Stomach (tissue), 9 donors: ENCODE measurements around the gene UBE2N. TPM values are rescaled to one million over a fixed set of nuclear protein-coding genes. Genes with fewer than 3 reads are reported as not detected.

Experiments
- DNase-seq, 2 donors: peaks; one replicate each; pipeline versions ENCODE4 v3.0.0 to v3.0.0-alpha.2; 2013 to 2019
- H3K27ac ChIP-seq, 5 donors: fragments of 200-600 bp in 4 of 5; sonication (generic) in 4 of 5; one replicate each; pipeline ENCODE4 v1.5.1; 2013 to 2019; ENCODE audit warnings: mild to moderate bottlenecking in 1 of 5, moderate library complexity in 1 of 5
- H3K27me3 ChIP-seq, 3 donors: fragments of 200-600 bp; sonication (generic); one replicate each; pipeline ENCODE4 v1.5.1; 2017 to 2019; ENCODE audit warnings: mixed run types in 1 of 3
- H3K36me3 ChIP-seq, 4 donors: fragments of 200-600 bp; sonication (generic); 1 replicate in 3 of 4; 2 replicates in 1 of 4; pipeline ENCODE4 v1.5.1; 2016 to 2019
- H3K4me1 ChIP-seq, 4 donors: fragments of 200-600 bp; sonication (generic); one replicate each; pipeline ENCODE4 v1.5.1; 2016 to 2019
- H3K4me3 ChIP-seq, 4 donors: fragments of 200-600 bp; sonication (generic) in 3 of 4; one replicate each; pipeline ENCODE4 v1.5.1; 2016 to 2019; ENCODE audit warnings: mild to moderate bottlenecking in 1 of 4
- H3K9me3 ChIP-seq, 4 donors: fragments of 200-600 bp; sonication (generic); one replicate each; pipeline ENCODE4 v1.5.1; 2016 to 2019
- CTCF ChIP-seq, 7 experiments: fragments of 450-650 bp in 4 of 7; fragments of 200-600 bp in 3 of 7; sonication (generic) in 3 of 7; IDR thresholded peaks; one replicate each; pipeline ENCODE4 v1.5.1; 2016 to 2019; ENCODE audit warnings: antibody characterized with exemption in 7 of 7, control low read depth in 2 of 7, mild to moderate bottlenecking in 1 of 7
- EP300 ChIP-seq: sonication (generic); formaldehyde crosslinking; IDR thresholded peaks from one replicate; pipeline ENCODE4 v1.6.1; 2017; ENCODE audit warnings: antibody characterized with exemption
- POLR2A ChIP-seq, 4 donors: fragments of 450-650 bp; IDR thresholded peaks; one replicate each; pipeline ENCODE4 v1.6.1; 2016; ENCODE audit warnings: antibody characterized with exemption in 4 of 4, control low read depth in 2 of 4, mild to moderate bottlenecking in 1 of 4, moderate library complexity in 1 of 4
- POLR2AphosphoS5 ChIP-seq, 3 donors: sonication (generic); formaldehyde crosslinking; IDR thresholded peaks; one replicate each; pipeline ENCODE4 v1.6.1; 2016; ENCODE audit warnings: antibody characterized with exemption in 3 of 3
- WGBS, 5 donors: extraction: QIAGEN DNeasy Blood & Tissue Kit in 3 of 5; methylation state at CpG; one replicate each; pipeline versions ENCODE4 v1.1.5 to v1.1.7; 2013 to 2018; 5-methylcytosine and 5-hydroxymethylcytosine counted together
- intact Hi-C: fragments of 100-400 bp; cut with DNase I; formaldehyde crosslinking; loops from one replicate; pipeline ENCODE4 v1.15.1; 2023; ENCODE audit warnings: low total_unique reads
- polyA plus RNA-seq, 3 donors: library from polyadenylated mRNA; stranded (reverse); fragments of 200-250 nt; gene quantifications; one replicate each; pipeline ENCODE4 v1.2.3, GENCODE V29; 2013
- total RNA-seq, 5 donors: library from RNA; depleted of rRNA; stranded (reverse); fragments of >200 nt; gene quantifications; one replicate each; pipeline versions ENCODE4 v1.1.0 to v1.2.3, GENCODE V29; 2014 to 2016
- donor health status: healthy with polysubstance abuse.
- donor health status: Bipolar disorder and iron deficiency.
- donor health status: healthy.

The UBE2N gene
- total and polyA plus RNA-seq, 8 donors = 6.1 to 65.7 (median 33.9) TPM

- TF ChIP-seq CTCF (IDR thresholded peaks at IDR 0.05) (no peak), POLR2AphosphoS5 (IDR thresholded peaks at IDR 0.05) (no peak), EP300 (no peak), POLR2A (IDR thresholded peaks at IDR 0.05) (no peak)
Observed at GRCh38 chr12:93460902-93461301, 19.2 kb upstream of the UBE2N start.

GRCh38 chr12:93460003-93460402 is 18.3 kb upstream of the UBE2N start:
- Histone ChIP-seq H3K4me3 (no peak overlapping the region), H3K27ac (no peak overlapping the region), H3K9me3 (no peaks in the 10 kb centered on the region), H3K4me1 (no peaks in the 10 kb centered on the region), H3K36me3 (no peaks in the 10 kb centered on the region), H3K27me3 (no peaks in the 10 kb centered on the region)
- no peak for TF ChIP-seq POLR2AphosphoS5 (IDR thresholded peaks at IDR 0.05)
- TF ChIP-seq POLR2A (IDR thresholded peaks at IDR 0.05) = no peak
- no peak for TF ChIP-seq EP300
- TF ChIP-seq CTCF (IDR thresholded peaks at IDR 0.05) = no peak
- intact Hi-C loops = no loop called here
- no peak for DNase-seq
- WGBS, 5 donors = 68 to 86% (median 76%) methylated on average over 6 of the region's 6 CpGs

More at GRCh38 chr12:93460902-93461301, 19.2 kb upstream of the UBE2N start:
- Histone ChIP-seq H3K36me3 (no peaks in the 10 kb centered on the region), H3K4me3 (no peak overlapping the region), H3K27ac (no peak overlapping the region), H3K4me1 (no peaks in the 10 kb centered on the region), H3K27me3 (no peaks in the 10 kb centered on the region), H3K9me3 (no peaks in the 10 kb centered on the region)
- WGBS, 5 donors = 71 to 78% (median 76%) methylated on average over 7 of the region's 7 CpGs
- no peak for DNase-seq
- intact Hi-C loops = no loop called here

- Histone ChIP-seq H3K27ac (no peak overlapping the region), H3K9me3 (no peaks in the 10 kb centered on the region), H3K4me3 (no peak overlapping the region), H3K27me3 (no peaks in the 10 kb centered on the region), H3K4me1 (no peaks in the 10 kb centered on the region), H3K36me3 (no peaks in the 10 kb centered on the region)
- WGBS, 5 donors = 87 to 98% (median 93%) methylated on average over 5 of the region's 5 CpGs
- no peak for DNase-seq
- no peak for TF ChIP-seq POLR2AphosphoS5 (IDR thresholded peaks at IDR 0.05)
- intact Hi-C loops = no loop called here
Observed at GRCh38 chr12:93459097-93459496, 17.4 kb upstream of the UBE2N start.

- no peaks in the 10 kb centered on the region for H3K36me3 ChIP-seq
- H3K27me3 ChIP-seq = no peaks in the 10 kb centered on the region
- no peak overlapping the region for H3K4me3 ChIP-seq
- H3K9me3 ChIP-seq = no peaks in the 10 kb centered on the region
- intact Hi-C loops = no loop called here
- no peaks in the 10 kb centered on the region for H3K4me1 ChIP-seq
- WGBS, 5 donors = 61 to 83% (median 73%) methylated on average over 2 of the region's 2 CpGs
- TF ChIP-seq POLR2AphosphoS5 (IDR thresholded peaks at IDR 0.05) (no peak), EP300 (no peak), POLR2A (IDR thresholded peaks at IDR 0.05) (no peak), CTCF (IDR thresholded peaks at IDR 0.05) (no peak)
- no peak for DNase-seq
- H3K27ac ChIP-seq = no peak overlapping the region
Observed at GRCh38 chr12:93456077-93456476, 14.3 kb upstream of the UBE2N start.

GRCh38 chr12:93453633-93454032 is 11.9 kb upstream of the UBE2N start:
- no peaks in the 10 kb centered on the region for H3K4me1 ChIP-seq
- H3K27ac ChIP-seq = no peak overlapping the region
- no peaks in the 10 kb centered on the region for H3K9me3 ChIP-seq
- no peaks in the 10 kb centered on the region for H3K36me3 ChIP-seq
- DNase-seq = no peak
- H3K27me3 ChIP-seq = no peaks in the 10 kb centered on the region
- H3K4me3 ChIP-seq = no peak overlapping the region
- 80 to 88% (median 82%) methylated on average over 5 of the region's 5 CpGs for WGBS, 5 donors
- intact Hi-C loops = no loop called here
- TF ChIP-seq CTCF (IDR thresholded peaks at IDR 0.05) (no peak), POLR2A (IDR thresholded peaks at IDR 0.05) (no peak), EP300 (no peak), POLR2AphosphoS5 (IDR thresholded peaks at IDR 0.05) (no peak)
